Measurements from ENCODE around the gene C17orf75. TPM values are rescaled to one million over a fixed set of nuclear protein-coding genes. Genes with fewer than 3 reads are reported as not detected.

The C17orf75 gene
- total and polyA plus RNA-seq, 2 experiments from 2014 or later: 35.9 to 43.3 TPM

GRCh38 chr17:32289471-32290070 is 52.4 kb downstream of the C17orf75 start (continued):
- no peak for TF ChIP-seq ETS1 (IDR thresholded peaks at IDR 0.05)
- peak; percentile 61; the same call in 1 of the 2 replicates for TF ChIP-seq NANOG (IDR thresholded peaks at IDR 0.05; ENCODE audit: borderline replicate concordance)

GRCh38 chr17:32288615-32289014 is 53.4 kb downstream of the C17orf75 start:
- Histone ChIP-seq H3K4me1 (ENCODE audit: insufficient read depth) (peaks cover 35% of the 10 kb centered on the region), H3K36me3 (ENCODE audit: insufficient read depth) (no peaks in the 10 kb centered on the region), H4K20me1 (replicated peaks; ENCODE audit: insufficient read depth) (no peaks in the 10 kb centered on the region), H3F3A (replicated peaks; ENCODE audit: low read depth) (peaks cover 22% of the 10 kb centered on the region), H3K9me2 (ENCODE audit: insufficient read depth) (no peaks in the 10 kb centered on the region), H3K79me2 (replicated peaks; ENCODE audit: insufficient read depth) (no peaks in the 10 kb centered on the region), H3K4me3 (peak overlapping the region; percentile 11; the same call in 1 of the 2 replicates), H2AFZ (no peak overlapping the region), H3K27ac (ENCODE audit: low read depth) (peak overlapping the region; percentile 69), H3K27me3 (ENCODE audit: insufficient read depth) (no peaks in the 10 kb centered on the region), H3K4me2 (peak overlapping the region; percentile 53; the same call in 1 of the 2 replicates)
- H3K4me3 Mint-ChIP-seq: peak overlapping the region; percentile 8; the same call in 1 of the 3 replicates
- peaks cover 9% of the 10 kb centered on the region for H3K27me3 Mint-ChIP-seq (ENCODE audit: insufficient read depth, low read depth, poor library complexity)
- no peak for TF ChIP-seq STAT1 (IDR thresholded peaks at IDR 0.05; ENCODE audit: unreplicated experiment)
- H3K36me3 Mint-ChIP-seq (ENCODE audit: low read depth): no peaks in the 10 kb centered on the region; the same call in 2 of the 3 replicates
- H3K27ac Mint-ChIP-seq: peak overlapping the region; percentile 76
- ATAC-seq (peak; percentile 21), DNase-seq (ENCODE audit: low spot score) (no peak)
- H3K4me1 Mint-ChIP-seq: peaks cover 49% of the 10 kb centered on the region
- no peaks in the 10 kb centered on the region for H3K9me3 Mint-ChIP-seq

GRCh38 chr17:32287804-32288511 is 54.0 kb downstream of the C17orf75 start:
- Mint-ChIP-seq H3K4me3 (no peak overlapping the region; the same call in 2 of the 3 replicates), H3K27me3 (ENCODE audit: insufficient read depth, low read depth, poor library complexity) (peaks cover 9% of the 10 kb centered on the region), H3K9me3 (no peaks in the 10 kb centered on the region), H3K36me3 (ENCODE audit: low read depth) (no peaks in the 10 kb centered on the region; the same call in 2 of the 3 replicates), H3K4me1 (peaks cover 51% of the 10 kb centered on the region), H3K27ac (peak overlapping the region; percentile 9; the same call in 1 of the 2 replicates)
- Histone ChIP-seq H3K27me3 (ENCODE audit: insufficient read depth) (no peaks in the 10 kb centered on the region), H4K20me1 (replicated peaks; ENCODE audit: insufficient read depth) (no peaks in the 10 kb centered on the region), H3K27ac (ENCODE audit: low read depth) (peak overlapping the region; percentile 69), H3F3A (replicated peaks; ENCODE audit: low read depth) (peaks cover 21% of the 10 kb centered on the region), H3K9me2 (ENCODE audit: insufficient read depth) (no peaks in the 10 kb centered on the region), H3K36me3 (ENCODE audit: insufficient read depth) (no peaks in the 10 kb centered on the region), H3K4me2 (peak overlapping the region; percentile 53; the same call in 1 of the 2 replicates), H3K4me3 (no peak overlapping the region), H3K4me1 (ENCODE audit: insufficient read depth) (peaks cover 35% of the 10 kb centered on the region), H2AFZ (no peak overlapping the region), H3K79me2 (replicated peaks; ENCODE audit: insufficient read depth) (no peaks in the 10 kb centered on the region)
- ATAC-seq (peak; percentile 17), DNase-seq (ENCODE audit: low spot score) (no peak)
- TF ChIP-seq NANOG (IDR thresholded peaks at IDR 0.05; ENCODE audit: borderline replicate concordance): no peak
- peak in 1 of 2 experiments; percentile 75; a peak in 3 of 4 replicates for TF ChIP-seq CTCF (conservative IDR thresholded peaks at IDR 0.05; ENCODE audit: low read depth in 2 of 2)
